IMR-90 (cell line): ENCODE results near the gene TSKU. TPM values are rescaled to one million over a fixed set of nuclear protein-coding genes. Genes with fewer than 3 reads are reported as not detected.

Experiments used
- ATAC-seq: fragments of 200-7000 bp; cut with Tn5 transposase; 2 replicates; pipeline ENCODE4 v1.9.1; 2020; ENCODE audit warnings: low read depth, mild to moderate bottlenecking, moderate library complexity
- BruUV-seq: library from RNA; stranded (reverse); fragments of 400-500 nt; replicated peaks from 2 replicates; lab custom pipeline; 2021; lab: Mats Ljungman, UMichigan
- CTCF ChIA-PET: fragments of 300-600 bp; formaldehyde crosslinking; extraction: SDS; loops from one replicate; lab custom pipeline; 2021; ENCODE audit warnings: antibody characterized with exemption; lab: Yijun Ruan, JAX
- POLR2A ChIA-PET: fragments of 300-600 bp; sonication (Branson Sonifier 250); formaldehyde crosslinking; loops from one replicate; lab custom pipeline; 2022; ENCODE audit warnings: antibody characterized with exemption; ENCODE audit not compliant: unreplicated experiment; lab: Charles Lee
- DNase-seq: peaks from one replicate; pipeline ENCODE4 v3.0.0; 2013
- H2AFZ ChIP-seq: replicated peaks from 2 replicates; pipeline ENCODE3; 2013; ENCODE audit warnings: low read length, mild to moderate bottlenecking; ENCODE audit not compliant: poor library complexity
- H2AK5ac ChIP-seq: 2 replicates; pipeline ENCODE4 v1.6.1; 2013; ENCODE audit warnings: low read depth, low read length, inconsistent platforms
- H2AK9ac ChIP-seq: replicated peaks from 2 replicates; pipeline ENCODE3; 2013; ENCODE audit warnings: mild to moderate bottlenecking, low read depth, low read length, moderate library complexity; ENCODE audit not compliant: poor library complexity
- H2BK120ac ChIP-seq: 2 replicates; pipeline ENCODE4 v1.6.1; 2013; ENCODE audit warnings: low read depth, low read length, inconsistent platforms
- H2BK15ac ChIP-seq: 3 replicates; pipeline ENCODE4 v1.6.1; 2013; ENCODE audit warnings: low read depth, low read length, inconsistent platforms
- H2BK20ac ChIP-seq: 2 replicates; pipeline ENCODE4 v1.6.1; 2013; ENCODE audit warnings: low read depth, mild to moderate bottlenecking, inconsistent platforms, low read length, moderate library complexity
- H2BK5ac ChIP-seq: 2 replicates; pipeline ENCODE4 v1.6.1; 2013; ENCODE audit warnings: mild to moderate bottlenecking, low read depth, low read length, inconsistent platforms; ENCODE audit not compliant: poor library complexity, severe bottlenecking
- H3K14ac ChIP-seq: replicated peaks from 2 replicates; pipeline ENCODE4 v1.6.1; 2013; ENCODE audit warnings: low read depth, low read length, inconsistent platforms
- H3K18ac ChIP-seq: 2 replicates; pipeline ENCODE4 v1.6.1; 2013; ENCODE audit warnings: low read depth, low read length, control low read depth
- H3K23ac ChIP-seq: 2 replicates; pipeline ENCODE4 v1.6.1; 2013; ENCODE audit warnings: low read depth, low read length, inconsistent platforms
- H3K27ac ChIP-seq: 2 replicates; pipeline ENCODE4 v1.5.1; 2013; ENCODE audit warnings: mild to moderate bottlenecking, control low read depth, low read length; ENCODE audit not compliant: insufficient read depth
- H3K27me3 ChIP-seq: 2 replicates; pipeline ENCODE4 v1.6.1; 2013; ENCODE audit warnings: low read length; ENCODE audit not compliant: control insufficient read depth, insufficient read depth
- H3K36me3 ChIP-seq: 2 replicates; pipeline ENCODE4 v1.6.1; 2013; ENCODE audit warnings: low read length, mixed read lengths; ENCODE audit not compliant: control insufficient read depth, insufficient read depth
- H3K4ac ChIP-seq: 2 replicates; pipeline ENCODE4 v1.6.1; 2013; ENCODE audit warnings: low read depth, low read length, inconsistent platforms
- H3K4me1 ChIP-seq: 2 replicates; pipeline ENCODE4 v1.6.1; 2013; ENCODE audit warnings: low read length, mixed read lengths; ENCODE audit not compliant: control insufficient read depth, insufficient read depth
- H3K4me2 ChIP-seq: 2 replicates; pipeline ENCODE4 v1.6.1; 2013; ENCODE audit warnings: low read depth, mild to moderate bottlenecking, control low read depth, low read length, moderate library complexity
- H3K4me3 ChIP-seq: 2 replicates; pipeline ENCODE4 v1.5.1; 2013; ENCODE audit warnings: low read depth, mild to moderate bottlenecking, control low read depth, low read length, moderate library complexity; ENCODE audit not compliant: insufficient read depth
- H3K56ac ChIP-seq: 2 replicates; pipeline ENCODE4 v1.6.1; 2013; ENCODE audit warnings: low read length, inconsistent platforms; ENCODE audit not compliant: insufficient read depth; ENCODE audit errors: extremely low read depth
- H3K79me1 ChIP-seq, 2 experiments: 2 replicates each; pipeline ENCODE4 v1.6.1; 2013; ENCODE audit warnings: low read length in 2 of 2, inconsistent platforms in 1 of 2, low read depth in 1 of 2
- H3K9ac ChIP-seq: 2 replicates; pipeline ENCODE4 v1.6.1; 2013; ENCODE audit warnings: low read depth, low read length, control low read depth
- H3K9me1 ChIP-seq: 2 replicates; pipeline ENCODE4 v1.6.1; 2013; ENCODE audit warnings: low read length, inconsistent platforms; ENCODE audit not compliant: insufficient read depth
- H3K9me3 ChIP-seq: 2 replicates; pipeline ENCODE4 v1.6.1; 2013; ENCODE audit warnings: low read length; ENCODE audit not compliant: control insufficient read depth, insufficient read depth
- H4K20me1 ChIP-seq: 2 replicates; pipeline ENCODE4 v1.6.1; 2013; ENCODE audit warnings: low read length, inconsistent platforms; ENCODE audit not compliant: insufficient read depth
- H4K5ac ChIP-seq: 2 replicates; pipeline ENCODE4 v1.6.1; 2013; ENCODE audit warnings: mild to moderate bottlenecking, low read depth, low read length, control low read depth
- H4K8ac ChIP-seq, 2 experiments: 2 replicates each; pipeline ENCODE4 v1.6.1; 2013; ENCODE audit warnings: low read depth in 2 of 2, low read length in 2 of 2, control low read depth in 1 of 2, inconsistent platforms in 1 of 2
- H4K91ac ChIP-seq: 2 replicates; pipeline ENCODE4 v1.6.1; 2013; ENCODE audit warnings: low read depth, low read length, inconsistent platforms; ENCODE audit not compliant: insufficient read depth
- CTCF ChIP-seq: conservative IDR thresholded peaks from 2 replicates; pipeline ENCODE4 v1.5.1; 2012; ENCODE audit warnings: mild to moderate bottlenecking, low read depth, low read length, improper control_type of control experiment
- FOS ChIP-seq: fragments of 150-350 bp; IDR thresholded peaks from 2 replicates; pipeline ENCODE4 v1.6.1; 2016; ENCODE audit warnings: low read depth, low read length
- MAFK ChIP-seq: IDR thresholded peaks from 2 replicates; pipeline ENCODE4 v1.6.1; 2012; ENCODE audit warnings: low read depth, low read length, improper control_type of control experiment
- POLR2A ChIP-seq: IDR thresholded peaks from 2 replicates; pipeline ENCODE4 v1.6.1; 2012; ENCODE audit warnings: mild to moderate bottlenecking, low read depth, low read length
- RAD21 ChIP-seq: IDR thresholded peaks from 2 replicates; pipeline ENCODE4 v1.6.1; 2012; ENCODE audit warnings: low read length, improper control_type of control experiment
- WGBS, 2 experiments: methylation state at CpG; one replicate each; pipeline versions ENCODE4 v1.1.5 to v1.1.7; 2013; ENCODE audit warnings: missing lambda C conversion rate in 2 of 2; ENCODE audit not compliant: insufficient read length in 1 of 2; ENCODE audit errors: extremely low coverage in 2 of 2; 5-methylcytosine and 5-hydroxymethylcytosine counted together
- dilution Hi-C: fragments of 300-500 bp; cut with HindIII; formaldehyde crosslinking; loops from one replicate; pipeline ENCODE4 v1.14.3; 2018; ENCODE audit warnings: low sequenced_read_pairs; ENCODE audit not compliant: unreplicated experiment
- in situ Hi-C: fragments of 300-500 bp; cut with MboI; formaldehyde crosslinking; loops from 3 replicates; pipeline ENCODE4 v1.14.3; 2019; ENCODE audit warnings: low sequenced_read_pairs, inconsistent platforms, mixed read lengths
- intact Hi-C: fragments of 100-400 bp; cut with micrococcal nuclease; formaldehyde crosslinking; loops from 2 replicates; pipeline ENCODE4 v1.10.0; 2022
- polyA plus RNA-seq, 3 experiments: library from polyadenylated mRNA; depleted of rRNA; stranded (reverse); fragments of >200 nt; gene quantifications; 2 replicates each; pipeline ENCODE4 v1.2.3, GENCODE V29; 2012; ENCODE audit warnings: low replicate concordance in 1 of 3
- total RNA-seq: library from RNA; depleted of rRNA; stranded (reverse); fragments of >200 nt; gene quantifications from 2 replicates; pipeline ENCODE4 v1.2.3, GENCODE V29; 2012

TSKU gene
- total and polyA plus RNA-seq, 2 of the 4 experiments (the other 2 are of a cell fraction): 6.8 to 26.6 TPM

DNA sequence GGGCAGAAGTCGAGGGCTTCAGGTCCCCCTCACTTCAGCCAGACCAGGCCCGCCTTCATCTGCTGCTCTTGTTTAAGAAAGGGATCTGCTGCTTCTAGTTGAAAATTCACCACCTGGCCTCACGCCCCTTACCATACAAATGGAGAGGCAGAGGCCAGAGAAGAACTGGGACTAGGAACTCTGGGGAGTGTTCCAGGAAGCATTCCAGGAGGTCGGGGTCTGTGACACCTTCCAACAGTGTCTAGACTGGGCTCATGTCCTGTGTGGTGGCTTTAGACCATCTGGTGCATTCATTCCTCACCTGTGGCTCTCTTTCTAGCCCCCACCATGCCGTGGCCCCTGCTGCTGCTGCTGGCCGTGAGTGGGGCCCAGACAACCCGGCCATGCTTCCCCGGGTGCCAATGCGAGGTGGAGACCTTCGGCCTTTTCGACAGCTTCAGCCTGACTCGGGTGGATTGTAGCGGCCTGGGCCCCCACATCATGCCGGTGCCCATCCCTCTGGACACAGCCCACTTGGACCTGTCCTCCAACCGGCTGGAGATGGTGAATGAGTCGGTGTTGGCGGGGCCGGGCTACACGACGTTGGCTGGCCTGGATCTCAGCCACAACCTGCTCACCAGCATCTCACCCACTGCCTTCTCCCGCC is 12.3 kb downstream of the TSKU start:
- no peak overlapping the region for H4K5ac ChIP-seq
- POLR2A ChIA-PET: no interaction called here
- no peaks in the 10 kb centered on the region; the same call in 1 of the 2 replicates for H3K9me1 ChIP-seq
- H2BK15ac ChIP-seq: no peak overlapping the region
- H3K4me2 ChIP-seq: no peak overlapping the region
- no peak overlapping the region for H3K23ac ChIP-seq
- no peak overlapping the region for H2BK5ac ChIP-seq
- ATAC-seq: no peak
- H3K4me1 ChIP-seq: peaks cover 6% of the 10 kb centered on the region; the same call in 1 of the 2 replicates
- WGBS, 2 experiments: 81% methylated on average over 11 of the region's 21 CpGs; no CpG with 5 or more reads in 1 of the 2 experiments
- intact Hi-C loops (no loop called here), in situ Hi-C loops (no loop called here), dilution Hi-C loops (no loop called here)
- no peaks in the 10 kb centered on the region for H3K9me3 ChIP-seq
- peaks cover 86% of the 10 kb centered on the region for H4K20me1 ChIP-seq
- TF ChIP-seq MAFK (no peak), CTCF (no peak), POLR2A (no peak), FOS (no peak), RAD21 (no peak)
- H2BK20ac ChIP-seq: no peak overlapping the region
- H2AK9ac ChIP-seq: no peak overlapping the region
- H2BK120ac ChIP-seq: no peak overlapping the region
- no peak overlapping the region for H4K91ac ChIP-seq
- H3K4ac ChIP-seq: no peak overlapping the region
- no peak overlapping the region for H3K9ac ChIP-seq
- H2AK5ac ChIP-seq: no peak overlapping the region
- CTCF ChIA-PET: no interaction called here
- H2AFZ ChIP-seq: no peak overlapping the region
- no peak overlapping the region for H3K4me3 ChIP-seq
- peaks cover 30% of the 10 kb centered on the region for H3K36me3 ChIP-seq
- BruUV-seq: no TSS peak
- DNase-seq: no peak
- no peak overlapping the region for H3K56ac ChIP-seq
- H3K14ac ChIP-seq: no peak overlapping the region
- H3K27me3 ChIP-seq: no peaks in the 10 kb centered on the region
- H3K79me1 ChIP-seq: peaks cover 14 to 42% of the 10 kb centered on the region in 2 experiments; a peak in 3 of 4 replicates
- no peak overlapping the region for H3K27ac ChIP-seq
- no peak overlapping the region for H3K18ac ChIP-seq
- no peak overlapping the region for H4K8ac ChIP-seq
